GM12878 (cell line): Measurements from ENCODE around the gene GNAO1. TPM values are rescaled to one million over a fixed set of nuclear protein-coding genes. Genes with fewer than 3 reads are reported as not detected.

Experiments used
- ATAC-seq: fragments of 200-7000 bp; cut with Tn5 transposase; 3 replicates; pipeline ENCODE4 v1.9.1; 2020; ENCODE audit warnings: mild to moderate bottlenecking, moderate library complexity
- BruUV-seq: library from RNA; stranded (reverse); fragments of 400-500 nt; replicated peaks from 2 replicates; lab custom pipeline; 2021; lab: Mats Ljungman, UMichigan
- CTCF ChIA-PET: fragments of 300-600 bp; sonication (Branson Sonifier 250); formaldehyde crosslinking; extraction: SDS; loops from one replicate; lab custom pipeline; 2021; ENCODE audit warnings: inconsistent platforms; lab: Yijun Ruan, JAX
- POLR2A ChIA-PET: fragments of 350-600 bp; formaldehyde crosslinking; extraction: SDS; loops from one replicate; lab custom pipeline; 2021; ENCODE audit warnings: inconsistent platforms; lab: Charles Lee
- RAD21 ChIA-PET: fragments of 300-600 bp; sonication (Branson Sonifier 250); formaldehyde crosslinking; loops from one replicate; lab custom pipeline; 2023; ENCODE audit warnings: antibody characterized with exemption; ENCODE audit not compliant: unreplicated experiment; lab: Charles Lee
- SMC1A ChIA-PET: fragments of 300-600 bp; sonication (Branson Sonifier 250); formaldehyde crosslinking; loops from one replicate; lab custom pipeline; 2023; ENCODE audit not compliant: unreplicated experiment, uncharacterized antibody; lab: Charles Lee
- DNase-seq: peaks from one replicate; pipeline ENCODE4 v3.0.0-alpha.2; 2011; ENCODE audit warnings: low read depth, low spot score
- FAIRE-seq: peaks from 3 replicates; lab custom pipeline; 2011; peaks lifted over from hg19 to GRCh38; lab: Jason Lieb, UNC
- H2AFZ ChIP-seq: 2 replicates; pipeline ENCODE4 v1.6.0; 2011; ENCODE audit warnings: low read depth, low read length, control low read depth; ENCODE audit not compliant: control insufficient read depth
- H3K27ac ChIP-seq: 2 replicates; pipeline ENCODE4 v1.5.1; 2011; ENCODE audit warnings: control low read depth; ENCODE audit not compliant: control insufficient read depth, insufficient read depth
- H3K27me3 ChIP-seq, 2 experiments: replicated peaks in 1 of 2; 2 replicates each; pipeline versions ENCODE4 v1.6.0 to v1.6.1; 2011; ENCODE audit warnings: low read length in 1 of 2; ENCODE audit not compliant: control insufficient read depth in 2 of 2, insufficient read depth in 2 of 2
- H3K36me3 ChIP-seq, 2 experiments: 2 replicates each; pipeline ENCODE4 v1.5.1; 2011; ENCODE audit warnings: low read length in 1 of 2; ENCODE audit not compliant: control insufficient read depth in 2 of 2, insufficient read depth in 2 of 2
- H3K4me1 ChIP-seq: 2 replicates; pipeline ENCODE4 v1.6.1; 2011; ENCODE audit warnings: mild to moderate bottlenecking, low read length, moderate library complexity, mixed read lengths; ENCODE audit not compliant: control insufficient read depth, insufficient read depth
- H3K4me2 ChIP-seq: 2 replicates; pipeline ENCODE4 v1.6.0; 2011; ENCODE audit warnings: control low read depth; ENCODE audit not compliant: control insufficient read depth, insufficient read depth
- H3K4me3 ChIP-seq: fragments of 200-600 bp; sonication (generic); 2 replicates; pipeline ENCODE4 v1.5.1; 2016
- H3K79me2 ChIP-seq: 2 replicates; pipeline ENCODE4 v1.6.0; 2011; ENCODE audit warnings: low read length; ENCODE audit not compliant: control insufficient read depth, insufficient read depth
- H3K9ac ChIP-seq: 2 replicates; pipeline ENCODE4 v1.8.0; 2011; ENCODE audit warnings: low read length, control low read depth, mixed read lengths; ENCODE audit not compliant: control insufficient read depth, insufficient read depth
- H3K9me3 ChIP-seq: replicated peaks from 3 replicates; pipeline ENCODE4 v1.5.1; 2011; ENCODE audit warnings: mild to moderate bottlenecking, low read length; ENCODE audit not compliant: control insufficient read depth, insufficient read depth
- H4K20me1 ChIP-seq: 2 replicates; pipeline ENCODE4 v1.6.0; 2011; ENCODE audit not compliant: control insufficient read depth, insufficient read depth
- CBX3 ChIP-seq: fragments of 200-600 bp; sonication (generic); IDR thresholded peaks from 2 replicates; pipeline ENCODE4 v1.6.1; 2016; ENCODE audit warnings: low read depth, borderline replicate concordance
- CUX1 ChIP-seq: IDR thresholded peaks from 2 replicates; pipeline ENCODE4 v1.6.1; 2012; ENCODE audit warnings: improper control_type of control experiment, low read depth, low read length; ENCODE audit not compliant: insufficient replicate concordance
- JUNB ChIP-seq: IDR thresholded peaks from 2 replicates; pipeline ENCODE4 v1.6.1; 2016; ENCODE audit warnings: antibody characterized with exemption, mild to moderate bottlenecking
- JUND ChIP-seq: IDR thresholded peaks from 2 replicates; pipeline ENCODE4 v1.6.1; 2012; ENCODE audit warnings: low read depth, mild to moderate bottlenecking, low read length, improper control_type of control experiment, moderate library complexity
- KDM1A ChIP-seq: fragments of 200-600 bp; sonication (generic); IDR thresholded peaks from 2 replicates; pipeline ENCODE4 v1.6.1; 2016; ENCODE audit warnings: borderline replicate concordance
- MAX ChIP-seq: IDR thresholded peaks from 2 replicates; pipeline ENCODE4 v1.6.1; 2012; ENCODE audit warnings: low read depth, low read length, improper control_type of control experiment
- MYB ChIP-seq: fragments of 150-350 bp; IDR thresholded peaks from 2 replicates; pipeline ENCODE4 v1.6.1; 2014; ENCODE audit warnings: mild to moderate bottlenecking, low read depth, low read length, borderline replicate concordance
- PAX5 ChIP-seq: IDR thresholded peaks from 2 replicates; pipeline ENCODE4 v1.6.1; 2011; ENCODE audit warnings: low read depth, low read length, borderline replicate concordance
- POLR2A ChIP-seq: IDR thresholded peaks from 2 replicates; pipeline ENCODE4 v1.6.1; 2011; ENCODE audit warnings: low read depth, mild to moderate bottlenecking, low read length
- RCOR1 ChIP-seq: conservative IDR thresholded peaks from 2 replicates; pipeline ENCODE4 v1.6.1; 2012; ENCODE audit warnings: low read depth, low read length, improper control_type of control experiment
- ZBTB11 ChIP-seq: fragments of 450-650 bp; formaldehyde crosslinking; IDR thresholded peaks from 2 replicates; pipeline ENCODE4 v1.5.0; 2022; ENCODE audit warnings: mild to moderate bottlenecking, missing genetic modification characterization
- ZSCAN29 ChIP-seq: fragments of 450-650 bp; IDR thresholded peaks from 2 replicates; pipeline ENCODE4 v1.6.1; 2017; ENCODE audit warnings: mild to moderate bottlenecking, moderate library complexity
- WGBS: methylation state at CpG from one replicate; pipeline ENCODE4 v1.1.6; 2016; ENCODE audit warnings: low lambda C conversion rate; ENCODE audit not compliant: insufficient replicate concordance, insufficient coverage; ENCODE audit errors: missing lambda C conversion rate; 5-methylcytosine and 5-hydroxymethylcytosine counted together
- in situ Hi-C: fragments of 300-500 bp; cut with MboI; formaldehyde crosslinking; loops from 9 replicates; pipeline ENCODE4 v1.14.3; 2018; ENCODE audit warnings: mixed read lengths
- intact Hi-C: fragments of 100-400 bp; cut with micrococcal nuclease; formaldehyde crosslinking; loops from one replicate; pipeline ENCODE4 v1.14.2; 2022; ENCODE audit not compliant: unreplicated experiment
- polyA plus RNA-seq, 11 experiments: library from polyadenylated mRNA; depleted of rRNA in 4 of 11; unstranded in 6 of 11; stranded (reverse) in 5 of 11; fragments of >200 nt; fragmentation: Nextera tagmentation in 4 of 11; fragmentation: Illumina TruSeq in 1 of 11; extraction: Ambion mirVana in 4 of 11; extraction: Trizol in 1 of 11; gene quantifications; 1 replicate in 1 of 11; 2 replicates in 10 of 11; pipeline versions ENCODE4 v1.2.1 to v1.2.3, GENCODE V29; 2011 to 2016; ENCODE audit warnings: inconsistent platforms in 2 of 11, missing spikeins in 2 of 11, low read depth in 1 of 11
- total RNA-seq, 4 experiments: library from RNA; depleted of rRNA in 3 of 4; stranded (reverse); fragments of >200 nt in 3 of 4; fragmentation: Illumina TruSeq in 1 of 4; extraction: Trizol in 1 of 4; gene quantifications; 2 replicates each; pipeline versions ENCODE4 v1.2.1 to v1.2.3, GENCODE V29; 2013 to 2021
- TF ChIP-seq, protein P1 (sequence below): fragments of 450-650 bp; IDR thresholded peaks from 2 replicates; pipeline ENCODE4 v1.6.1; 2017; ENCODE audit warnings: low read depth, mild to moderate bottlenecking, moderate library complexity

GNAO1 gene
- total and polyA plus RNA-seq, 10 of the 15 experiments (the other 5 are each of a cell fraction or from before 2014, with no cell fraction given) = 0.05 to 0.28 (median 0.14) TPM; not detected in 6

DNA sequence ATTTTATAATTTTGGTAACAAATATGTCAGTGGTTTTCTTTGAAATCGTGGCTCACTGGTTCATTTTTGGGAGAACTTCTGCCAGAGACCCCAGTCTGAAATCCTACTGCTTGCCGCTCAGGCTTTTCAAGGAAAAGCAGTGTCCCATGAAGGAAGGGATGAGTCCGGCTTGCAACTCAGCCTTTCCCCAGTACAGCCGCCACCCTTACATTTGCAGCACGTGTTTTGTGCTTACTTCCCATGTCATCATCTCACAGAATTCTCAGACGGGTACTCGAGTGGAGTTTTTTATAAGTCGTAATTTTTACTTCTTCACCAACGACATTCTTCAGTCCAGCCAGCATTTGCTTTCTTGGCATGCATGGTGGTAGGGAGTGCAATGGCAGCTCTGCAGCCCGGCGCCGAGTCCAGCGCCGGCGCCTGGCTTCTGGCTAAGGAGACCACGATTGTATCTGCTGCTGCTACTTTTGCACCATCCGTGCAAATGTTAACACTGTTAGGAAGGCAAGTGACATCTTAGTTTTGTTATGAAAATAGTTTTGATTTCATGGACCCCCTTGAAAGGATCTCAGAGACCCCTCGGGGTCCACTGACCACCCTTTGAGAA, 123.1 kb downstream of the GNAO1 start (continued):
- no peak for TF ChIP-seq CUX1

DNA sequence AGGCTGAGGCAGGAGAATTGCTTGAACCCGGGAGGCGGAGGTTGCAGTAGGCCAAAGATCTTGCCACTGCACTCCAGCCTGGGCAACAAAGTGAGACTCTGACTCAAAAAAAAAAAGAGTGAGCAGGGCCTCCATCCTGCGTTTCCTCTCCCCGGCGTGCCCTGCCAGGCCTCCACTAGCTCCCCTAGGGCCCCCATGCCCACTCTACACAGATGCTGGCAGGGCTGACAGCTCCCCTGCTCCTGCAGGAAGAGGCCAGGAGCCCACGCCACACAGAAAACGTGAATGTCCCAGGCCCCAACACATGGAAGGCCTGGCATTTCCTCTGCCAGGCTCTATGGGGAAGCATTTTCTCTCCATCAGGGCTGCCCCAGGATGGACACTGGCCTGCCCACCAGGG, 124.7 kb downstream of the GNAO1 start:
- intact Hi-C loops (loop anchor here (10.0 kb wide), 2 partner anchors 389 to 851 kb away; no protein-coding TSS in a partner anchor), in situ Hi-C loops (loop anchor here (5.0 to 10.0 kb wide), 2 partner anchors 369 to 851 kb away; no protein-coding TSS in a partner anchor)
- Histone ChIP-seq H3K27ac (no peak overlapping the region), H4K20me1 (no peaks in the 10 kb centered on the region), H3K4me2 (no peak overlapping the region), H3K27me3 (peaks cover 2% of the 10 kb centered on the region in 2 experiments; a peak in 1 of 4 replicates), H3K9ac (no peak overlapping the region), H3K36me3 (no peaks in the 10 kb centered on the region), H3K4me3 (no peak overlapping the region), H2AFZ (no peak overlapping the region), H3K4me1 (no peaks in the 10 kb centered on the region), H3K79me2 (no peaks in the 10 kb centered on the region), H3K9me3 (no peaks in the 10 kb centered on the region)
- FAIRE-seq = no peak
- SMC1A ChIA-PET = no interaction called here
- ATAC-seq = no peak
- DNase-seq = no peak
- 34% methylated on average over 4 of the region's 7 CpGs for WGBS
- POLR2A ChIA-PET = no interaction called here
- RAD21 ChIA-PET = no interaction called here
- BruUV-seq = no TSS peak
- CTCF ChIA-PET = no interaction called here
- TF ChIP-seq PAX5 = no peak
- TF ChIP-seq MAX = no peak
- TF ChIP-seq RCOR1 = no peak
- TF ChIP-seq JUNB = no peak
- TF ChIP-seq ZBTB11 (CRISPR knock-in tag) = no peak
- TF ChIP-seq, protein P1, sequence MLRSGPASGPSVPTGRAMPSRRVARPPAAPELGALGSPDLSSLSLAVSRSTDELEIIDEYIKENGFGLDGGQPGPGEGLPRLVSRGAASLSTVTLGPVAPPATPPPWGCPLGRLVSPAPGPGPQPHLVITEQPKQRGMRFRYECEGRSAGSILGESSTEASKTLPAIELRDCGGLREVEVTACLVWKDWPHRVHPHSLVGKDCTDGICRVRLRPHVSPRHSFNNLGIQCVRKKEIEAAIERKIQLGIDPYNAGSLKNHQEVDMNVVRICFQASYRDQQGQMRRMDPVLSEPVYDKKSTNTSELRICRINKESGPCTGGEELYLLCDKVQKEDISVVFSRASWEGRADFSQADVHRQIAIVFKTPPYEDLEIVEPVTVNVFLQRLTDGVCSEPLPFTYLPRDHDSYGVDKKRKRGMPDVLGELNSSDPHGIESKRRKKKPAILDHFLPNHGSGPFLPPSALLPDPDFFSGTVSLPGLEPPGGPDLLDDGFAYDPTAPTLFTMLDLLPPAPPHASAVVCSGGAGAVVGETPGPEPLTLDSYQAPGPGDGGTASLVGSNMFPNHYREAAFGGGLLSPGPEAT = no peak
- TF ChIP-seq MYB = no peak
- no peak for TF ChIP-seq ZSCAN29
- TF ChIP-seq CBX3 = no peak
- no peak for TF ChIP-seq KDM1A
- TF ChIP-seq POLR2A = no peak
- no peak for TF ChIP-seq JUND
